D721Med (cell line): ENCODE data around the gene SCYL1.
"Not testable (repeated sequence)": the region's sequence is repeated elsewhere in the genome, so short reads cannot be mapped to it uniquely, and the experiment has no call there.

Source experiments
- DNase-seq: peaks from one replicate; pipeline ENCODE4 v3.0.0; 2011; ENCODE audit warnings: low spot score; ENCODE audit not compliant: insufficient read length
- FAIRE-seq: peaks from 2 replicates; lab custom pipeline; 2011; peaks lifted over from hg19 to GRCh38; lab: Jason Lieb, UNC
- TF ChIP-seq, protein P1 (sequence below): IDR thresholded peaks from 2 replicates; pipeline ENCODE4 v1.5.1; 2012; ENCODE audit warnings: mild to moderate bottlenecking, control low read depth; ENCODE audit not compliant: insufficient read depth; ENCODE audit errors: missing control alignments

SCYL1 gene

DNA sequence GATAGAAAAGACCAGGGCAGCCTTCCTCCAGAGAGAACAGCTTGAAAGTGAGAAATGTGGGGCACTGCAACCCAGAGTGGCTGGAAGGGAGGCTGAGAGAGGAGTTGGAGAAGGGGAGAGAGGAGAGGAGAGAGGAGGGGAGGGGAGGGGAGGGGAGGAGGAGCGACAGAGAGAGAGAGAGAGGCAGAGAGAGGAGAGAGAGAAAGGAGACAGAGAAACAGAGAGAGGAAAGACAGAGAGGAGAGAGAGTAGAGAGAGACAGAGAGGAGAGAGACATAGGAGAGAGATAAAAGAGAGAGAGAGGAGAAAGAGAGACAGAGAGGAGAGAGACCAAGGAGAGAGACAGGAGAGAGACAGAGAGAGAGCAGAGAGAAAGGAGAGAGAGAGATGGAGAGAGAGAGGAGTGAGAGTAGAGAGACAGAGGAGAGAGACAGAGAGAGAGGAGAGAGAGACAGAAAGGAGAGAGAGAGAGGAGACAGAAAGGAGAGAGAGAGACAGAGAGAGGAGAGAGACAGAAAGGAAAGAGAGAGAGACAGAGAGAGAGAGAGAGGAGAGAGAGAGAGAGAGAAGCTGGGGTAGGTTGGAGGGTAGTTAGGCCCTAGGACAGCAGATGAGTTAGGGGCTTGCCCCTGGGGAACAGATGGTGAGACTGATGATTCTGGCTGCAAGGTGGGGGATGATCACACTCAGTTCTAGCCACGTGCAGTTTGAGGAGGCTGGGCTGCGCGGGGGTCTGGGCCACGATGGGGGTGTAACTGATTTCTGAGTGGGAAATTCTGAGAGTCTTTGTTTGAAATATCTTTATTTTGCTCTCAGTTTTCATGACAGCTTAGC is 8.5 kb upstream of the SCYL1 start:
- FAIRE-seq, result no peak
- TF ChIP-seq, protein P1, sequence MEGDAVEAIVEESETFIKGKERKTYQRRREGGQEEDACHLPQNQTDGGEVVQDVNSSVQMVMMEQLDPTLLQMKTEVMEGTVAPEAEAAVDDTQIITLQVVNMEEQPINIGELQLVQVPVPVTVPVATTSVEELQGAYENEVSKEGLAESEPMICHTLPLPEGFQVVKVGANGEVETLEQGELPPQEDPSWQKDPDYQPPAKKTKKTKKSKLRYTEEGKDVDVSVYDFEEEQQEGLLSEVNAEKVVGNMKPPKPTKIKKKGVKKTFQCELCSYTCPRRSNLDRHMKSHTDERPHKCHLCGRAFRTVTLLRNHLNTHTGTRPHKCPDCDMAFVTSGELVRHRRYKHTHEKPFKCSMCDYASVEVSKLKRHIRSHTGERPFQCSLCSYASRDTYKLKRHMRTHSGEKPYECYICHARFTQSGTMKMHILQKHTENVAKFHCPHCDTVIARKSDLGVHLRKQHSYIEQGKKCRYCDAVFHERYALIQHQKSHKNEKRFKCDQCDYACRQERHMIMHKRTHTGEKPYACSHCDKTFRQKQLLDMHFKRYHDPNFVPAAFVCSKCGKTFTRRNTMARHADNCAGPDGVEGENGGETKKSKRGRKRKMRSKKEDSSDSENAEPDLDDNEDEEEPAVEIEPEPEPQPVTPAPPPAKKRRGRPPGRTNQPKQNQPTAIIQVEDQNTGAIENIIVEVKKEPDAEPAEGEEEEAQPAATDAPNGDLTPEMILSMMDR, result no peak
- DNase-seq, result no peak

DNA sequence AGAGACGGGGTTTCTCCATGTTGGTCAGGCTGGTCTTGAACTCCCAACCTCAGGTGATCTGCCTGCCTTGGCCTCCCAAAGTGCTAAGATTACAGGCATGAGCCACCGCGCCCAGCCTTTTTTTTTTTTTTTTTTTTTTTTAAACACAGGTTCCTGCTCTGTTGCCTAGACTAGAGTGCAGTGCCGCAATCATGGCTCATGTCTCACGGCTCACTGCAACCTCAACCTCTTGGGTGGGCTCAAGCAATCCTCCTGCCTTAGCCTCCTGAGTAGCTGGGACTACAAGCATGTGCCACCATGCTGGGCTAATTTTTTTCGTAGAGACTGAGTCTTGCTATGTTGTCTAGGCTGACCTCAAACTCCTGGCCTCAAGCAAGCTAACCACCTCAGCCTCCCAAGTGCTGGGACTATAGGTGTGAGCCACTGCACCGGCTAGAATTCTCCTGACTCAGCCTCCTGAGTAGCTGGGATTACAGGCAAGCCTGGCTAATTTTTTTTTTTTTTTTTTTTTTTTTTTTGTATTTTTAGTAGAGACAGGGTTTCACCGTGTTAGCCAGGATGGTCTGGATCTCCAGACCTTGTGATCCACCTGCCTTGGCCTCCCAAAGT is 5.8 kb upstream of the SCYL1 start:
- not testable (repeated sequence) for FAIRE-seq, DNase-seq

DNA sequence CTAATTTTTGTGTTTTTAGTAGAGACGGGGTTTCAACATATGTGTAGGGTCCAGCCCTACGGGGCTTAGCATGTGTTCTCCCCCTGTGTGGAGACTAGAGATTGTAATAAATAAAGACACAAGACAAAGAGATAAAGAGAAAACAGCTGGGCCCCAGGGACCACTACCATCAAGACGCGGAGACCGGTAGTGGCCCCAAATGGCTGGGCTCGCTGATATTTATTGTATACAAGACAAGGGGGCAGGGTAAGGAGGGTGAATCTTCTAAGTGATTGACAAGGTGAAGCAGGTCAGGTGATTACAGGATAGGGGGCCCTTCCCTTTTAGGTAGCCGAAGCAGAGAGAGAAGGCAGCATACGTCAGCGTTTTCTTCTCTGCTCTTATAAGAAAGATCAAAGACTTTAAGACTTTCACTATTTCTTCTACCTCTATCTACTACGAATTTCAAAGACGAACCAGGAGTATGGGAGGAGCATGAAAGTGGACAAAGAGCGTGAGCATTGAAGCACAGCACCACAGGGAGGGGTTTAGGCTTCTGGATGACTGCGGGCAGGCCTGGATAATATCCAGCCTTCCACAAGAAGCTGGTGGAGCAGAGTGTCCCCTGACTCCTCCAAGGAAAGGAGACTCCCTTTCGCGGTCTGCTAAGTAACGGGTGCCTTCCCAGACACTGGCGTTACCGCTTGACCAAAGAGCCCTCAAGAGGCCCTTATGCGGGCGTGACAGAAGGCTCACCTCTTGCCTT is 2.9 kb upstream of the SCYL1 start:
- FAIRE-seq, DNase-seq: not testable (repeated sequence)

DNA sequence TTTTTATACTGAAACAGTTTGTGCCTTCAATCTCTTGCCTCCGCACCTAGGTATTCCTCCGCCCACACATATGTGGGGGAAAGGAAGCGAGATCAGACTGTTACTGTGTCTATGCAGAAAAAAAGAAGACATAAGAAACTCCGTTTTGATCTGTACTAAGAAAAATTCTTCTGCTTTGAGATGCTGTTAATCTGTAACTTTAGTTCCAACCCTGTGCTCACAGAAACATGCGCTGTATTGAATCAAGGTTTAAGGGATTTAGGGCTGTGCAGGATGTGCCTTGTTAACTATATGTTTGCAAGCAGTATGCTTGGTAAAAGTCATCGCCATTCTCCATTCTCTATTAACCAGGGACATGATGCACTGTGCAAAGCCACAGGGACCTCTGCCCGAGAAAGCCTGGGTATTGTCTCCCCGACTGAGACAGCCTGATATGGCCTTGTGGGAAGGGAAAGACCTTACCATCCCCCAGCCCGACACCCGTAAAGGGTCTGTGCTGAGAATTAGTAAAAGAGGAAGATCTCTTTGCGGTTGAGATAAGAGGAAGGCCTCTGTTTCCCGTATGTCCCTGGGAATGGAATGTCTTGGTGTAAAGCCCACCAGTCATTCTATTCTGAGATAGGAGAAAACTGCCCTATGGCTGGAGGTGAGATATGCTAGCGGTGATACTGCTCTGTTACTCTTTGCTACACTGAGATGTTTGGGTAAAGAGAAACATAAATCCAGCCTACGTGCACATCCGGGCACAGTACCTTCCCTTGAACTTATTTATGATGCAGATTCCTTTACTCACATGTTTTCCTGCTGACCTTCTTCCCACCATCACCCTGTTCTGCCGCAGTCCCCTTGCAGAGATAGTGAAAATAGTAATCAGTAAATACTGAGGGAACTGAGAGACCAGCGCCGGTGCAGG is 1.9 kb upstream of the SCYL1 start:
- DNase-seq, FAIRE-seq: not testable (repeated sequence)

DNA sequence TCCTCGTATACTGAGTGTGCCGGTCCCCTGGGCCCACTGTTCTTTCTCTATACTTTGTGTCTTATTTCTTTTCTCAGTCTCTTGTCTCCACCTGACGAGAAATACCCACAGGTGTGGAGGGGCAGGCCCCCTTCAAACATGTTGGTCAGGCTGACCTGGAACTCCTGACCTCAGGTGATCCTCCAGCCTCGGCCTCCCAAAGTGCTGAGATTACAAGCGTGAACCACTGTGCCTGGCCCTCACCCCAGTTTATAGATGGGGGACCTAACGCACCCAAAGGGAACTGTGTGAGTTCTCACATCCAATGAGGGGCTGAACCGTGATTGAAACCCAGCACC is 1.3 kb upstream of the SCYL1 start:
- not testable (repeated sequence) for FAIRE-seq, DNase-seq

DNA sequence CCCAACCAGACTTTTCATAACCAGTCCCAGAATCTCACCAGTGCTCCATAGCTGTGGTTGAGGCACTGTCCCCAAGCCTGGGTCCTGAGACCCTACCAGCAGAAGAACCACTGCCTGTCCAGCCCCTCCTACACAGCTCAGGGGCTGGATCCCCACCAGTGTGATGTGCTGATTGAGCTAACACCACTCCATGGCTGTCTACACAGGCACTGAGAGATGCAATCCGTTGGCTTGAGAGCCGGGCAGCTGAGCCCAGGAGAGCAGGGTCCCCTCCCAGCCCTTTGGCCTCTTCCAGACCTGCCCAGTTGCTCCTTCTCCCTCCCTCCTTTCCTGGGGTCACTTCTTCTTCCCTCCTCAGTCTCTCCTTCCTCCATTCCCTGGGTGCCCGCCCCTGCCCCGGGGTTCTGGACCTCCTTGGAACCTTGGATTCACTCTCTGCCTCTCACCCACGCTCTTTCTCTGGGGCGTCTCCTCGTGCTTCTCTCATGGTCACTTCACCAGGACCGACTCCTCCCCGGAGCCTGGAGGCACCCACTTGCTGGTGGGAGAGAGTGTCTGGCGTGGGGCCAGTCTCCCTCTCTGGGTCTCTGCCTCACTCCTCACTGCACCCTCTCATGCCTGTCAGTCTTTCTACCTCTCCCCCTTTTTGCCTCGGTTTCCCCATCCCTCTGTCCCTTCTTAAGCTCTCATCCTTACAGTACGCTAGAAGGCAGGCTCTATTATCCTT is 706 bp upstream of the SCYL1 start:
- DNase-seq (no peak), FAIRE-seq (no peak)
- TF ChIP-seq, protein P1, result no peak

DNA sequence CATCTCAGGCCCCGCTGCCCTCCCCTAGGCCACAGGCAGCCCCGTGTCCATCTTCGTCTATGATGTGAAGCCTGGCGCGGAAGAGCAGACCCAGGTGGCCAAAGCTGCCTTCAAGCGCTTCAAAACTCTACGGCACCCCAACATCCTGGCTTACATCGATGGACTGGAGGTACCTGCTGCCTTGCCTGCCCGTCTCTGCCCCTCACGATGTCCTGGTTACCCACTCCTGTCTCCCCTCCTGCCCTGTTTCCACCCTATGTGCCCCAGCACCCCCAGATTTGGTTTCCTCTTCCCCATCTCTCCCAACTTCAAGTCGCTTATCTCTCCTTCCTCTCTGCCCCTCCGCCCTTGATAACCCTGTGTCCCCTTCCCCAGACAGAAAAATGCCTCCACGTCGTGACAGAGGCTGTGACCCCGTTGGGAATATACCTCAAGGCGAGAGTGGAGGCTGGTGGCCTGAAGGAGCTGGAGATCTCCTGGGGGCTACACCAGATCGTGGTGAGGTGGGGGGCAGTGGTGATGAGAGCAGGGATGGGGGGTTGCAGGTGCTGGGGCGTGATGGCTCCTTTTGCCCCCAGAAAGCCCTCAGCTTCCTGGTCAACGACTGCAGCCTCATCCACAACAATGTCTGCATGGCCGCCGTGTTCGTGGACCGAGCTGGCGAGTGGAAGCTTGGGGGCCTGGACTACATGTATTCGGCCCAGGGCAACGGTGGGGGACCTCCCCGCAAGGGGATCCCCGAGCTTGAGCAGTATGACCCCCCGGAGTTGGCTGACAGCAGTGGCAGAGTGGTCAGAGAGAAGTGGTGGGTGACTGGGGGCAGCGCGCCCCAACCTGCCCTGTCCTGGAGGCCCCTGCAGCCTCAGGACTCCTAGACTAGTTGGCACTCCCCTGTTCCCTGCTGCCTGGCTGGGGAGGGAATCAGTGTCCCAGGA is 930 bp downstream of the SCYL1 start:
- DNase-seq (no peak), FAIRE-seq (no peak)

More for the DNA sequence above, 930 bp downstream of the SCYL1 start:
- TF ChIP-seq, protein P1, result no peak
